Peyer's patch (tissue), 4 donors: ENCODE data around the gene FOXC2. TPM values are rescaled to one million over a fixed set of nuclear protein-coding genes. Genes with fewer than 3 reads are reported as not detected.

Experiments
- DNase-seq, 3 donors: peaks; one replicate each; pipeline ENCODE4 v3.0.0-alpha.2; 2017 to 2019
- H3K27ac ChIP-seq, 4 donors: fragments of 200-600 bp; sonication (generic); one replicate each; pipeline ENCODE4 v1.5.1; 2016 to 2019
- H3K27me3 ChIP-seq, 2 donors: fragments of 200-600 bp; sonication (generic); one replicate each; pipeline ENCODE4 v1.5.1; 2019
- H3K36me3 ChIP-seq, 3 donors: fragments of 200-600 bp; sonication (generic); one replicate each; pipeline ENCODE4 v1.5.1; 2016 to 2019
- H3K4me1 ChIP-seq, 4 donors: fragments of 200-600 bp; sonication (generic); one replicate each; pipeline ENCODE4 v1.5.1; 2016 to 2019
- H3K4me3 ChIP-seq, 4 donors: fragments of 200-600 bp; sonication (generic); 1 replicate in 3 of 4; 2 replicates in 1 of 4; pipeline ENCODE4 v1.5.1; 2016 to 2019; ENCODE audit warnings: mild to moderate bottlenecking in 1 of 4
- H3K9me3 ChIP-seq, 4 donors: fragments of 200-600 bp; sonication (generic); one replicate each; pipeline ENCODE4 v1.5.1; 2016 to 2019; ENCODE audit warnings: mild to moderate bottlenecking in 1 of 4
- POLR2A ChIP-seq, 2 donors: fragments of 450-650 bp; IDR thresholded peaks; one replicate each; pipeline ENCODE4 v1.5.1; 2017; ENCODE audit warnings: antibody characterized with exemption in 2 of 2, mild to moderate bottlenecking in 2 of 2, moderate library complexity in 2 of 2
- total RNA-seq, 4 donors: library from RNA; depleted of rRNA; stranded (reverse); fragments of >200 nt; gene quantifications; one replicate each; pipeline ENCODE4 v1.1.0, GENCODE V29; 2016
- TF ChIP-seq, protein P1 (sequence below), 6 experiments: fragments of 450-650 bp in 4 of 6; fragments of 200-600 bp in 2 of 6; sonication (generic) in 1 of 6; IDR thresholded peaks; one replicate each; pipeline ENCODE4 v1.5.1; 2017 to 2019; ENCODE audit warnings: antibody characterized with exemption in 6 of 6, mild to moderate bottlenecking in 3 of 6, moderate library complexity in 1 of 6

Gene FOXC2
- total RNA-seq, 4 donors from 2014 or later: 0.40 to 1.5 TPM; not detected in 2

DNA sequence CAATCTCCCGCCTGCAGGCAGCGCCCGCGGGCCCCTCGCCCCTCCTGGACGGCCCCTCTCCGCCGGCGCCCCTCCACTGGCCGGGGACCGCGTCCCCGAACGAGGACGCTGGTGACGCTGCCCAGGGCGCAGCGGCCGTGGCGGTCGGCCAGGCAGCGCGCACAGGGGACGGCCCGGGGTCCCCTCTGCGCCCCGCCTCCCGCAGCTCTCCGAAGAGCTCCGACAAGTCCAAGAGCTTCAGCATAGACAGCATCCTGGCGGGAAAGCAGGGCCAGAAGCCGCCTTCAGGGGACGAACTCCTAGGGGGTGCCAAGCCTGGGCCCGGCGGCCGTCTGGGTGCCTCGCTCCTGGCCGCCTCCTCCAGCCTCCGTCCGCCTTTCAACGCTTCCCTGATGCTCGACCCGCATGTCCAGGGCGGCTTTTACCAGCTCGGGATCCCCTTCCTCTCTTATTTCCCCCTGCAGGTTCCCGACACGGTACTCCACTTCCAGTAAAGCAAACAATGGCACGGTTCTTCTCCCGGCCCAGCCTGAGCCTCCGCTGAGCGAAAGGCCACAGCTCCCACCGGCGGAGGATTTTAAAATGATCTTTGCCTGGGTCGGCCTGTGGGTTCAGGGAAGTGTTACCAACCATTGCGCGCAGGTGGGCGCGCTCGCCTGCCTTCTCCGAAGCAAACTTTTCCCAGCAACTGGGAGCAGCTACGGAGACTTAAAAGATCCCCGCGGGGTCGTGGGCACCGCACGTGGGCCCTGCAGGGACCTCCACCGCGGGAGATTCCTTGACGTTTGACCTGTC, 12.8 kb downstream of the FOXC2 start:
- Histone ChIP-seq H3K4me1 (peaks cover 0 to 7% (median 0%) of the 10 kb centered on the region in 4 donors), H3K27ac (peak overlapping the region; percentile 36 to 80 (median 58)), H3K4me3 (peak overlapping the region in 3 of 4 donors; percentile 27 to 47 (median 37)), H3K9me3 (no peaks in the 10 kb centered on the region), H3K36me3 (no peaks in the 10 kb centered on the region), H3K27me3 (peaks cover 0 to 30% of the 10 kb centered on the region in 2 donors)
- no peak for DNase-seq
- no peak for TF ChIP-seq POLR2A (IDR thresholded peaks at IDR 0.05)
- TF ChIP-seq, protein P1, sequence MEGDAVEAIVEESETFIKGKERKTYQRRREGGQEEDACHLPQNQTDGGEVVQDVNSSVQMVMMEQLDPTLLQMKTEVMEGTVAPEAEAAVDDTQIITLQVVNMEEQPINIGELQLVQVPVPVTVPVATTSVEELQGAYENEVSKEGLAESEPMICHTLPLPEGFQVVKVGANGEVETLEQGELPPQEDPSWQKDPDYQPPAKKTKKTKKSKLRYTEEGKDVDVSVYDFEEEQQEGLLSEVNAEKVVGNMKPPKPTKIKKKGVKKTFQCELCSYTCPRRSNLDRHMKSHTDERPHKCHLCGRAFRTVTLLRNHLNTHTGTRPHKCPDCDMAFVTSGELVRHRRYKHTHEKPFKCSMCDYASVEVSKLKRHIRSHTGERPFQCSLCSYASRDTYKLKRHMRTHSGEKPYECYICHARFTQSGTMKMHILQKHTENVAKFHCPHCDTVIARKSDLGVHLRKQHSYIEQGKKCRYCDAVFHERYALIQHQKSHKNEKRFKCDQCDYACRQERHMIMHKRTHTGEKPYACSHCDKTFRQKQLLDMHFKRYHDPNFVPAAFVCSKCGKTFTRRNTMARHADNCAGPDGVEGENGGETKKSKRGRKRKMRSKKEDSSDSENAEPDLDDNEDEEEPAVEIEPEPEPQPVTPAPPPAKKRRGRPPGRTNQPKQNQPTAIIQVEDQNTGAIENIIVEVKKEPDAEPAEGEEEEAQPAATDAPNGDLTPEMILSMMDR (IDR thresholded peaks at IDR 0.05): no peak

DNA sequence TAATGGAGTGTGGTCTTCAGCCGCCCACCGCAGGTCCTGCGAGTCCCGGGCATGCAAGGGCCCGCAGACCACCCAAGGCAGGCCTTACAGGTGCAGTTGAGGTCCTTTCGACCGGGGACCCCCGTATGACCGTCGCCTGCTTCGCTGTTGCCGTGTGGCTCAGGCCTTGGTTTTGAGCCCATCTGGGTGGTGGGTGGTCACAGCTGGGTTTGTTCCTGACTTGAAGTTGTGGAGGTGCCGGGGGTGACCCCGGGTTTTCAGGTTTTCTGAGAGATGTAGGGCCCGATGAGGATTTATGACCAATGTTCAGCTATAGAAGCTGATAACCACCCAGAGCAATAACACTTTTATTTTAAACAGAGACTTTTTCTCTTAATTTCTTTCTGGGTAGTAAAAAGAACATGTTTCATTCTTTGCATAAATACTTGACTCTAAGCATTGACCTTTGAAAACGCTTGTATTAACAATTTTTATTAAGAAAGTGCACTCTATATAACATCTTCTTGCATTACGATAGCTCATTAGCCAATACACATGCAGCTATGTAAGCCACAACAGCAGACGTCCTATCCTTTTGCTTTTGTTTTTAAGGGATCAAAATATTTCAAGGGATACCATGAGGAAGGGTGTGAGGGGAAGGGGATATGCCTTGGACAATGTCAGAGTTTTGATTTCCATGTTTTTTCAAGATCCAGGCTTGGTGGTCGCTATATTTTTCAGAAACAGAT, 13.6 kb downstream of the FOXC2 start:
- no peaks in the 10 kb centered on the region for H3K9me3 ChIP-seq
- no peaks in the 10 kb centered on the region for H3K36me3 ChIP-seq
- peak overlapping the region in 2 of 4 donors; percentile 37 to 47 for H3K4me3 ChIP-seq
- H3K4me1 ChIP-seq: peaks cover 0 to 7% (median 0%) of the 10 kb centered on the region in 4 donors
- peak overlapping the region in 2 of 4 donors; percentile 78 to 80 for H3K27ac ChIP-seq
- DNase-seq: no peak
- no peak for TF ChIP-seq POLR2A (IDR thresholded peaks at IDR 0.05)
- TF ChIP-seq, protein P1 (IDR thresholded peaks at IDR 0.05): no peak
- peaks cover 0 to 30% of the 10 kb centered on the region in 2 donors for H3K27me3 ChIP-seq

DNA sequence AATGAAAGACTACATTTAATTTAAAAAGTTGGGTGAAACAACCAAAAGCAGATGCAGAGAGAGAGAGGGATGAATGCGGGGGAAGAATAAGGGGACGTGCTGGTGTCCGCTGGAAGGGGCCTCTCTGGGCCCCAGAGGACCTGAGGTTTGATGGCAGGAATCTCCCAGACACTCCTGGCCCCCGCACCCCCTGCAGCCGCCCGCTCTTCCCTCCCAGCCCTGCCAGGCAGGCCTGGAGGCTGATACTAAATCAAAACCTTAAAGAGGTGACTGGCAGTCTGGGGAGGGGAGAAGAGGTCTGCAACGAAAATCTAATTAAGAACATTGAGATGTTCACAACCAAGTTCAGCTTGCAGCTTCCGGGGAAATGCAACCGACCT, 14.2 kb downstream of the FOXC2 start:
- Histone ChIP-seq H3K27me3 (peaks cover 0 to 30% of the 10 kb centered on the region in 2 donors), H3K27ac (no peak overlapping the region), H3K36me3 (no peaks in the 10 kb centered on the region), H3K9me3 (no peaks in the 10 kb centered on the region), H3K4me3 (peak overlapping the region in 1 of 4 donors; percentile 47), H3K4me1 (peaks cover 0 to 7% (median 0%) of the 10 kb centered on the region in 4 donors)
- no peak for TF ChIP-seq POLR2A (IDR thresholded peaks at IDR 0.05)
- TF ChIP-seq, protein P1 (IDR thresholded peaks at IDR 0.05): no peak
- DNase-seq: no peak

DNA sequence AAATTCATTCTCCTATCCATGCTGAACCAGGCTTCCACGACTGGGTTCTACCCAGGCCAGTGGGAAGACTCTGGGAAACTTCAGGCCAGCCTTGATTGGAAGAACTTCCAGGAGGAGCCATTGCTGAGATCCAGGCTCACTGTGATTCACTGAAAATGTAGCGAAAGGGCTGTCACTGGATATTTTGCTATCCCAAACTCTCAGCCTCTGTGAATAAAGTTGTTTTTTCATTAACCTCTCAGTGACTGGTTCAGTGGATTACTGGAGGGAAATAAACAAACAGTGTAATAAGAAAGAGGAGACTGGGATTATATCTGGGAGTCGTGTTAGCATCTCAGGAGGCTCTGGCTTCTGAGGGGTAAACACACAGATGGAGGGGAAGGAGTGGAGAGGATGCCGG, 14.8 kb downstream of the FOXC2 start:
- no peak for DNase-seq
- no peak for TF ChIP-seq POLR2A (IDR thresholded peaks at IDR 0.05)
- TF ChIP-seq, protein P1 (IDR thresholded peaks at IDR 0.05): no peak
- Histone ChIP-seq H3K36me3 (no peaks in the 10 kb centered on the region), H3K4me3 (peak overlapping the region in 1 of 4 donors; percentile 47), H3K9me3 (no peaks in the 10 kb centered on the region), H3K27ac (no peak overlapping the region), H3K4me1 (peaks cover 0 to 3% (median 0%) of the 10 kb centered on the region in 4 donors), H3K27me3 (peaks cover 0 to 27% of the 10 kb centered on the region in 2 donors)

- H3K4me1 ChIP-seq: no peaks in the 10 kb centered on the region
- H3K36me3 ChIP-seq: no peaks in the 10 kb centered on the region
- no peak overlapping the region for H3K27ac ChIP-seq
- H3K9me3 ChIP-seq: no peaks in the 10 kb centered on the region
- DNase-seq: no peak
- no peak overlapping the region for H3K4me3 ChIP-seq
- peaks cover 0 to 12% of the 10 kb centered on the region in 2 donors for H3K27me3 ChIP-seq
- TF ChIP-seq POLR2A (IDR thresholded peaks at IDR 0.05): no peak
- TF ChIP-seq, protein P1 (IDR thresholded peaks at IDR 0.05): no peak
Measured at GRCh38 chr16:86584071-86584685, 17.5 kb downstream of the FOXC2 start.
